Embryonic facial prominence (tissue), 1 donor: Measurements from ENCODE around the gene ACKR1.

Source experiments
- DNase-seq: peaks from one replicate; pipeline ENCODE4 v3.0.0-alpha.2; 2016; ENCODE audit errors: extremely low spot score

The ACKR1 gene

GRCh38 chr1:159222075-159222865, 17.6 kb downstream of the ACKR1 start:
- no peak for DNase-seq

- no peak for DNase-seq
Observed at GRCh38 chr1:159223004-159223403, 18.3 kb downstream of the ACKR1 start.

GRCh38 chr1:159228554-159228953, 23.9 kb downstream of the ACKR1 start:
- no peak for DNase-seq

GRCh38 chr1:159229260-159229885, 24.7 kb downstream of the ACKR1 start:
- no peak for DNase-seq

GRCh38 chr1:159229896-159230295, 25.2 kb downstream of the ACKR1 start:
- no peak for DNase-seq

- no peak for DNase-seq
Observed at GRCh38 chr1:159239551-159240220, 35.0 kb downstream of the ACKR1 start.

- DNase-seq, result no peak
Observed at GRCh38 chr1:159247266-159247665, 42.6 kb downstream of the ACKR1 start.

- DNase-seq, result no peak
Observed at GRCh38 chr1:159248311-159248710, 43.6 kb downstream of the ACKR1 start.

- no peak for DNase-seq
Observed at GRCh38 chr1:159250638-159251216, 46.1 kb downstream of the ACKR1 start.
